Measurements from ENCODE around the gene SAMD14.

GRCh38 chr17:50177476-50177875, 47.5 kb upstream of the SAMD14 start:
- TF ChIP-seq, protein P1, sequence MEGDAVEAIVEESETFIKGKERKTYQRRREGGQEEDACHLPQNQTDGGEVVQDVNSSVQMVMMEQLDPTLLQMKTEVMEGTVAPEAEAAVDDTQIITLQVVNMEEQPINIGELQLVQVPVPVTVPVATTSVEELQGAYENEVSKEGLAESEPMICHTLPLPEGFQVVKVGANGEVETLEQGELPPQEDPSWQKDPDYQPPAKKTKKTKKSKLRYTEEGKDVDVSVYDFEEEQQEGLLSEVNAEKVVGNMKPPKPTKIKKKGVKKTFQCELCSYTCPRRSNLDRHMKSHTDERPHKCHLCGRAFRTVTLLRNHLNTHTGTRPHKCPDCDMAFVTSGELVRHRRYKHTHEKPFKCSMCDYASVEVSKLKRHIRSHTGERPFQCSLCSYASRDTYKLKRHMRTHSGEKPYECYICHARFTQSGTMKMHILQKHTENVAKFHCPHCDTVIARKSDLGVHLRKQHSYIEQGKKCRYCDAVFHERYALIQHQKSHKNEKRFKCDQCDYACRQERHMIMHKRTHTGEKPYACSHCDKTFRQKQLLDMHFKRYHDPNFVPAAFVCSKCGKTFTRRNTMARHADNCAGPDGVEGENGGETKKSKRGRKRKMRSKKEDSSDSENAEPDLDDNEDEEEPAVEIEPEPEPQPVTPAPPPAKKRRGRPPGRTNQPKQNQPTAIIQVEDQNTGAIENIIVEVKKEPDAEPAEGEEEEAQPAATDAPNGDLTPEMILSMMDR (IDR thresholded peaks at IDR 0.05): no peak
- TF ChIP-seq POLR2A (IDR thresholded peaks at IDR 0.05) (no peak), POLR2AphosphoS5 (IDR thresholded peaks at IDR 0.05) (no peak)
